Thyroid gland (tissue), 4 donors: Measurements from ENCODE around the gene TBC1D8. TPM values are rescaled to one million over a fixed set of nuclear protein-coding genes. Genes with fewer than 3 reads are reported as not detected.
A peak's percentile ranks its signal among the peaks of the same experiment; 100 is the strongest.

ENCODE experiments used
- DNase-seq, 2 donors: peaks; one replicate each; pipeline ENCODE4 v3.0.0-alpha.2; 2019
- H3K27ac ChIP-seq, 3 donors: fragments of 200-600 bp; sonication (generic); 1 replicate in 2 of 3; 2 replicates in 1 of 3; pipeline ENCODE4 v1.5.1; 2016 to 2019; ENCODE audit warnings: mild to moderate bottlenecking in 1 of 3, moderate library complexity in 1 of 3
- H3K27me3 ChIP-seq: fragments of 200-600 bp; sonication (generic); one replicate; pipeline ENCODE4 v1.5.1; 2019
- H3K36me3 ChIP-seq, 2 donors: fragments of 200-600 bp; sonication (generic); one replicate each; pipeline ENCODE4 v1.5.1; 2016 to 2019
- H3K4me1 ChIP-seq, 2 donors: fragments of 200-600 bp; sonication (generic); one replicate each; pipeline ENCODE4 v1.5.1; 2017 to 2019
- H3K4me3 ChIP-seq, 3 donors: fragments of 200-600 bp; sonication (generic); replicated peaks in 1 of 3; 1 replicate in 2 of 3; 2 replicates in 1 of 3; pipeline ENCODE4 v1.5.1; 2016; ENCODE audit warnings: mild to moderate bottlenecking in 1 of 3
- H3K9me3 ChIP-seq: fragments of 200-600 bp; sonication (generic); one replicate; pipeline ENCODE4 v1.5.1; 2017
- POLR2A ChIP-seq, 2 donors: fragments of 450-650 bp; IDR thresholded peaks; one replicate each; pipeline ENCODE4 v1.6.1; 2017; ENCODE audit warnings: antibody characterized with exemption in 2 of 2, mild to moderate bottlenecking in 2 of 2, moderate library complexity in 1 of 2
- WGBS, 2 donors: methylation state at CpG; one replicate each; pipeline ENCODE4 v1.1.5; 2017; 5-methylcytosine and 5-hydroxymethylcytosine counted together
- intact Hi-C: fragments of 100-400 bp; cut with DNase I; formaldehyde crosslinking; loops from one replicate; pipeline ENCODE4 v1.15.1; 2023
- total RNA-seq, 4 donors: library from RNA; depleted of rRNA; stranded (reverse); fragments of >200 nt; gene quantifications; one replicate each; pipeline ENCODE4 v1.2.3, GENCODE V29; 2016
- TF ChIP-seq, protein P1 (sequence below), 6 experiments: fragments of 200-600 bp in 3 of 6; fragments of 450-650 bp in 3 of 6; sonication (generic) in 3 of 6; IDR thresholded peaks; one replicate each; pipeline ENCODE4 v1.5.1; 2016 to 2019; ENCODE audit warnings: antibody characterized with exemption in 6 of 6, mild to moderate bottlenecking in 2 of 6, inconsistent platforms in 1 of 6, moderate library complexity in 1 of 6

The TBC1D8 gene
- total RNA-seq, 4 donors from 2014 or later, result 16.4 to 36.8 (median 27.1) TPM

- Histone ChIP-seq H3K4me3 (no peak overlapping the region), H3K27me3 (no peaks in the 10 kb centered on the region), H3K27ac (no peak overlapping the region), H3K36me3 (no peaks in the 10 kb centered on the region), H3K4me1 (peaks cover 0 to 9% of the 10 kb centered on the region in 2 donors), H3K9me3 (no peaks in the 10 kb centered on the region)
- intact Hi-C loops, result no loop called here
- no peak for DNase-seq
- TF ChIP-seq, protein P1, sequence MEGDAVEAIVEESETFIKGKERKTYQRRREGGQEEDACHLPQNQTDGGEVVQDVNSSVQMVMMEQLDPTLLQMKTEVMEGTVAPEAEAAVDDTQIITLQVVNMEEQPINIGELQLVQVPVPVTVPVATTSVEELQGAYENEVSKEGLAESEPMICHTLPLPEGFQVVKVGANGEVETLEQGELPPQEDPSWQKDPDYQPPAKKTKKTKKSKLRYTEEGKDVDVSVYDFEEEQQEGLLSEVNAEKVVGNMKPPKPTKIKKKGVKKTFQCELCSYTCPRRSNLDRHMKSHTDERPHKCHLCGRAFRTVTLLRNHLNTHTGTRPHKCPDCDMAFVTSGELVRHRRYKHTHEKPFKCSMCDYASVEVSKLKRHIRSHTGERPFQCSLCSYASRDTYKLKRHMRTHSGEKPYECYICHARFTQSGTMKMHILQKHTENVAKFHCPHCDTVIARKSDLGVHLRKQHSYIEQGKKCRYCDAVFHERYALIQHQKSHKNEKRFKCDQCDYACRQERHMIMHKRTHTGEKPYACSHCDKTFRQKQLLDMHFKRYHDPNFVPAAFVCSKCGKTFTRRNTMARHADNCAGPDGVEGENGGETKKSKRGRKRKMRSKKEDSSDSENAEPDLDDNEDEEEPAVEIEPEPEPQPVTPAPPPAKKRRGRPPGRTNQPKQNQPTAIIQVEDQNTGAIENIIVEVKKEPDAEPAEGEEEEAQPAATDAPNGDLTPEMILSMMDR (IDR thresholded peaks at IDR 0.05), result no peak
- TF ChIP-seq POLR2A (IDR thresholded peaks at IDR 0.05), result no peak
- 88 to 91% methylated on average over 2 of the region's 2 CpGs for WGBS, 2 donors
These were observed 19.0 kb downstream of the TBC1D8 start for GRCh38 chr2:101132202-101132601.

- Histone ChIP-seq H3K27ac (no peak overlapping the region), H3K27me3 (no peaks in the 10 kb centered on the region), H3K36me3 (no peaks in the 10 kb centered on the region), H3K4me1 (peaks cover 0 to 19% of the 10 kb centered on the region in 2 donors), H3K9me3 (no peaks in the 10 kb centered on the region), H3K4me3 (no peak overlapping the region)
- no peak for DNase-seq
- intact Hi-C loops, result no loop called here
- TF ChIP-seq, protein P1 (IDR thresholded peaks at IDR 0.05), result no peak
- WGBS, 2 donors, result 83 to 91% methylated on average over 11 to 13 of the region's 13 CpGs
These were observed 21.1 kb downstream of the TBC1D8 start for GRCh38 chr2:101130081-101130480.

GRCh38 chr2:101127319-101128056 is 23.7 kb downstream of the TBC1D8 start:
- Histone ChIP-seq H3K27me3 (no peaks in the 10 kb centered on the region), H3K27ac (no peak overlapping the region), H3K4me1 (peaks cover 8 to 42% of the 10 kb centered on the region in 2 donors), H3K4me3 (no peak overlapping the region), H3K36me3 (no peaks in the 10 kb centered on the region), H3K9me3 (no peaks in the 10 kb centered on the region)
- no peak for TF ChIP-seq POLR2A (IDR thresholded peaks at IDR 0.05)
- TF ChIP-seq, protein P1 (IDR thresholded peaks at IDR 0.05), result no peak
- whole genome bisulfite sequencing, 2 donors, result 81 to 87% methylated on average over 5 of the region's 5 CpGs
- no peak for DNase-seq
- intact Hi-C loops, result no loop called here

DNA sequence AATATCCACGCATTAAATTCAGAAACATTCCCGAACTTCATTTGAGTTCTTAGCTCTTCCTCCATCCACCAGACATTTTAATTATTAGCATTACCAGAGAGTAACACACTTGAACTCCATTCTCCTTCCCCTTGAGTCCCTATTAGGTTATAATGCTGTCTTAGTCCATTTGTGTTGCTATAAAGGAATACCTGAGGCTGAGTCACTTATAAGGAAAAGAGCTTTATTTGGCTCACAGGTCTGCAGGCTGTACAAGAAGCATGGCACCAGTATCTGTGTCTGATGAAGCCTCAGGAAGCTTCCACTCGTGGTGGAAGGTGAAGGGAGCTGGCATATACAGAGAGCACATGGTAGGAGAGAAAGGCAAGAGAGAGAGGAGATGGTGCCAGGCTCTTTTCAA is 25.4 kb downstream of the TBC1D8 start:
- Histone ChIP-seq H3K36me3 (no peaks in the 10 kb centered on the region), H3K9me3 (no peaks in the 10 kb centered on the region), H3K4me3 (no peak overlapping the region), H3K27me3 (no peaks in the 10 kb centered on the region), H3K27ac (peak overlapping the region in 1 of 3 donors; percentile 67), H3K4me1 (peaks cover 15 to 53% of the 10 kb centered on the region in 2 donors)
- DNase-seq, result no peak
- TF ChIP-seq, protein P1 (IDR thresholded peaks at IDR 0.05), result no peak
- no peak for TF ChIP-seq POLR2A (IDR thresholded peaks at IDR 0.05)
- intact Hi-C loops, result no loop called here
- WGBS, 2 donors, result 93% methylated on average over 3 of the region's 3 CpGs

- Histone ChIP-seq H3K27ac (peak overlapping the region in 2 of 3 donors; percentile 67 to 80), H3K4me3 (no peak overlapping the region), H3K36me3 (no peaks in the 10 kb centered on the region), H3K27me3 (no peaks in the 10 kb centered on the region), H3K9me3 (no peaks in the 10 kb centered on the region), H3K4me1 (peaks cover 19 to 57% of the 10 kb centered on the region in 2 donors)
- intact Hi-C loops, result no loop called here
- DNase-seq, result no peak
- WGBS, 2 donors, result 61 to 85% methylated on average over 3 of the region's 3 CpGs
- TF ChIP-seq POLR2A (IDR thresholded peaks at IDR 0.05), result no peak
These were observed 25.8 kb downstream of the TBC1D8 start for GRCh38 chr2:101125374-101125773.
